ENCODE data around the gene LRCOL1.

GRCh38 chr12:132633901-132634300 is 23.5 kb upstream of the LRCOL1 start:
- TF ChIP-seq POLR2A (IDR thresholded peaks at IDR 0.05; ENCODE audit: low read depth, low read length) (no peak), POLR2AphosphoS5 (IDR thresholded peaks at IDR 0.05; ENCODE audit: low read depth, low read length) (no peak), TAF1 (IDR thresholded peaks at IDR 0.05; ENCODE audit: borderline replicate concordance, low read depth, low read length) (no peak)
